Measurements from ENCODE around the gene OR5AU1.

DNA sequence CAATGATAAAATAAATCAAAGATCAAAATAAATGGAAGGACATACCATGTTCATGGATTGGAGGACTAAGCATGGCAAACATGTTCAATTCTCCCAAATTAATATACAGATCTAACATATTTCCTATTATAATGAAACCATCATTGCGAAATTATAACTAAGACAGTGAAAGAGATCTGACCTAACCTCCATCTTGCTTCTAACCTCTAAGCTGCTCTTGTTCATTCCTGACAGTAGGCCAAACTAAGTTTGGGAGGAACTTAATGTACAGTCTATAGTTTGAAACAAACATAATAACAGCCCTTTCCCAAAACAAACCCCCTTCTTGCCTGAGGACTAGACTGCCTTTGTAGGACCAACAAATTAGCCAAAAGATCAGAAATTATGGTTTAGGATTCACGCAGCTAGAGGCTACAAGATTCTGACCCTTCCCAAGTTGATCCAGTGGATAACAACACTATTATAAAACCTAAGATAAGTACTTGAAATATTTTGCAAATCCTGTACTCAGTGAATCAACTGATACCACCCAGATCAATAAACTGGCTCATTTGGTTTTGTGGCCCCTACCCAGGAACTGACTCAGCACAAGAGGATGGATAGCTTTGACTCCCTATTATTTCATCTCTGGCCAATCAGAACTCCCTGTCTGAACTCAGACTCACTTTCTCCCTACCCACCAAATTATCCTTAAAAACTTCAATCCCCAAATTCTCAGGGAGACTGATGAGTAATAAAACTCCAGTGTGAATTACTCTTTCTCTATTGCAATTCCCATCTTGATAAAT lies 41.7 kb upstream of the OR5AU1 start:
- TF ChIP-seq, protein P1, sequence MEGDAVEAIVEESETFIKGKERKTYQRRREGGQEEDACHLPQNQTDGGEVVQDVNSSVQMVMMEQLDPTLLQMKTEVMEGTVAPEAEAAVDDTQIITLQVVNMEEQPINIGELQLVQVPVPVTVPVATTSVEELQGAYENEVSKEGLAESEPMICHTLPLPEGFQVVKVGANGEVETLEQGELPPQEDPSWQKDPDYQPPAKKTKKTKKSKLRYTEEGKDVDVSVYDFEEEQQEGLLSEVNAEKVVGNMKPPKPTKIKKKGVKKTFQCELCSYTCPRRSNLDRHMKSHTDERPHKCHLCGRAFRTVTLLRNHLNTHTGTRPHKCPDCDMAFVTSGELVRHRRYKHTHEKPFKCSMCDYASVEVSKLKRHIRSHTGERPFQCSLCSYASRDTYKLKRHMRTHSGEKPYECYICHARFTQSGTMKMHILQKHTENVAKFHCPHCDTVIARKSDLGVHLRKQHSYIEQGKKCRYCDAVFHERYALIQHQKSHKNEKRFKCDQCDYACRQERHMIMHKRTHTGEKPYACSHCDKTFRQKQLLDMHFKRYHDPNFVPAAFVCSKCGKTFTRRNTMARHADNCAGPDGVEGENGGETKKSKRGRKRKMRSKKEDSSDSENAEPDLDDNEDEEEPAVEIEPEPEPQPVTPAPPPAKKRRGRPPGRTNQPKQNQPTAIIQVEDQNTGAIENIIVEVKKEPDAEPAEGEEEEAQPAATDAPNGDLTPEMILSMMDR (IDR thresholded peaks at IDR 0.05; ENCODE audit: poor library complexity) = no peak
- TF ChIP-seq EZH2 (IDR thresholded peaks at IDR 0.05; ENCODE audit: borderline replicate concordance) (no peak), EZH2phosphoT487 (IDR thresholded peaks at IDR 0.05; ENCODE audit: low read depth, severe bottlenecking, unreplicated experiment) (no peak)

Measured in hepatocyte (in vitro differentiated cells).